Astrocyte (in vitro differentiated cells and primary cell): ENCODE measurements around the gene PCBP1. TPM values are rescaled to one million over a fixed set of nuclear protein-coding genes. Genes with fewer than 3 reads are reported as not detected.

Source experiments
- DNase-seq: peaks from one replicate; pipeline ENCODE4 v3.0.0-alpha.2; 2010; ENCODE audit warnings: low read depth
- FAIRE-seq: peaks from 2 replicates; lab custom pipeline; 2011; peaks lifted over from hg19 to GRCh38; lab: Jason Lieb, UNC
- H2AFZ ChIP-seq: 2 replicates; pipeline ENCODE4 v1.6.0; 2012; ENCODE audit warnings: low read depth, low read length, inconsistent platforms
- H3K27ac ChIP-seq: 2 replicates; pipeline ENCODE4 v1.5.1; 2011; ENCODE audit warnings: low read depth, low read length, inconsistent platforms
- H3K27me3 ChIP-seq: 2 replicates; pipeline ENCODE4 v1.6.0; 2011; ENCODE audit warnings: low read length, inconsistent platforms; ENCODE audit not compliant: insufficient read depth
- H3K36me3 ChIP-seq: 2 replicates; pipeline ENCODE4 v1.5.1; 2011; ENCODE audit warnings: low read length, inconsistent platforms; ENCODE audit not compliant: insufficient read depth
- H3K4me1 ChIP-seq: 2 replicates; pipeline ENCODE4 v1.5.1; 2011; ENCODE audit warnings: low read length, inconsistent platforms; ENCODE audit not compliant: insufficient read depth
- H3K4me2 ChIP-seq: 2 replicates; pipeline ENCODE4 v1.6.0; 2012; ENCODE audit warnings: low read length, inconsistent platforms
- H3K4me3 ChIP-seq: 2 replicates; pipeline ENCODE4 v1.5.1; 2011; ENCODE audit warnings: low read depth, mild to moderate bottlenecking, low read length, inconsistent platforms; ENCODE audit not compliant: insufficient read depth
- H3K79me2 ChIP-seq: 2 replicates; pipeline ENCODE4 v1.6.0; 2012; ENCODE audit warnings: mild to moderate bottlenecking, low read length, inconsistent platforms; ENCODE audit not compliant: insufficient read depth
- H3K9ac ChIP-seq: 2 replicates; pipeline ENCODE4 v1.6.0; 2012; ENCODE audit warnings: mild to moderate bottlenecking, low read length, inconsistent platforms
- H3K9me3 ChIP-seq: 2 replicates; pipeline ENCODE4 v1.5.1; 2012; ENCODE audit warnings: low read depth, mild to moderate bottlenecking, low read length, inconsistent platforms; ENCODE audit not compliant: insufficient read depth
- H4K20me1 ChIP-seq: 2 replicates; pipeline ENCODE4 v1.6.0; 2012; ENCODE audit warnings: low read length, inconsistent platforms; ENCODE audit not compliant: insufficient read depth
- H3K27ac Mint-ChIP-seq: one replicate; pipeline ENCODE4 v1.8.0; 2021; ENCODE audit warnings: mild to moderate bottlenecking, mixed read lengths; ENCODE audit not compliant: unreplicated experiment
- H3K27me3 Mint-ChIP-seq: one replicate; pipeline ENCODE4 v1.8.0; 2021; ENCODE audit warnings: low read depth, mixed read lengths; ENCODE audit not compliant: unreplicated experiment
- H3K36me3 Mint-ChIP-seq: one replicate; pipeline ENCODE4 v1.8.0; 2021; ENCODE audit warnings: low read depth, mixed read lengths; ENCODE audit not compliant: unreplicated experiment
- H3K4me1 Mint-ChIP-seq: one replicate; pipeline ENCODE4 v1.8.0; 2021; ENCODE audit warnings: low read depth, mixed read lengths; ENCODE audit not compliant: unreplicated experiment
- H3K4me3 Mint-ChIP-seq: one replicate; pipeline ENCODE4 v1.8.0; 2021; ENCODE audit warnings: mild to moderate bottlenecking, moderate library complexity, mixed read lengths; ENCODE audit not compliant: unreplicated experiment
- H3K9me3 Mint-ChIP-seq: one replicate; pipeline ENCODE4 v1.8.0; 2021; ENCODE audit warnings: mild to moderate bottlenecking, mixed read lengths; ENCODE audit not compliant: unreplicated experiment
- CTCF ChIP-seq: IDR thresholded peaks from 2 replicates; pipeline ENCODE4 v1.5.1; 2011; ENCODE audit warnings: low read depth, mild to moderate bottlenecking, inconsistent platforms, low read length, moderate library complexity; ENCODE audit not compliant: insufficient read depth
- EZH2 ChIP-seq: IDR thresholded peaks from 2 replicates; pipeline ENCODE4 v1.6.1; 2012; ENCODE audit warnings: mild to moderate bottlenecking, low read length, inconsistent platforms; ENCODE audit not compliant: insufficient read depth
- total RNA-seq: library from RNA; stranded (reverse); gene quantifications from 2 replicates; pipeline ENCODE4 v1.2.1, GENCODE V29; 2021

Gene PCBP1
- total RNA-seq, 1 donor from 2014 or later, result 205 TPM

GRCh38 chr2:70095720-70096670 is 8.7 kb downstream of the PCBP1 start:
- Mint-ChIP-seq H3K27ac (no peak overlapping the region), H3K9me3 (no peaks in the 10 kb centered on the region), H3K36me3 (no peaks in the 10 kb centered on the region), H3K4me1 (peaks cover 3% of the 10 kb centered on the region), H3K4me3 (no peak overlapping the region), H3K27me3 (no peaks in the 10 kb centered on the region)
- Histone ChIP-seq H3K79me2 (no peaks in the 10 kb centered on the region), H2AFZ (peak overlapping the region; percentile 34), H3K27ac (no peak overlapping the region), H3K9ac (no peak overlapping the region), H4K20me1 (no peaks in the 10 kb centered on the region), H3K27me3 (no peaks in the 10 kb centered on the region), H3K4me1 (no peaks in the 10 kb centered on the region), H3K4me2 (no peak overlapping the region), H3K9me3 (no peaks in the 10 kb centered on the region), H3K36me3 (no peaks in the 10 kb centered on the region), H3K4me3 (no peak overlapping the region)
- DNase-seq, result no peak
- no peak for TF ChIP-seq EZH2
- TF ChIP-seq CTCF, result no peak
- no peak for FAIRE-seq

- Mint-ChIP-seq H3K27ac (no peak overlapping the region), H3K27me3 (no peaks in the 10 kb centered on the region), H3K9me3 (no peaks in the 10 kb centered on the region), H3K36me3 (no peaks in the 10 kb centered on the region), H3K4me1 (peaks cover 3% of the 10 kb centered on the region), H3K4me3 (no peak overlapping the region)
- Histone ChIP-seq H3K27ac (no peak overlapping the region), H3K9ac (no peak overlapping the region), H3K79me2 (no peaks in the 10 kb centered on the region), H3K36me3 (no peaks in the 10 kb centered on the region), H3K4me1 (no peaks in the 10 kb centered on the region), H2AFZ (no peak overlapping the region), H3K4me3 (no peak overlapping the region), H3K9me3 (no peaks in the 10 kb centered on the region), H4K20me1 (no peaks in the 10 kb centered on the region), H3K27me3 (no peaks in the 10 kb centered on the region), H3K4me2 (no peak overlapping the region)
- DNase-seq, result no peak
- no peak for TF ChIP-seq CTCF
- TF ChIP-seq EZH2, result no peak
- FAIRE-seq, result no peak
Observed at GRCh38 chr2:70098032-70098431, 10.8 kb downstream of the PCBP1 start.

- DNase-seq, result no peak
- Histone ChIP-seq H3K4me1 (no peaks in the 10 kb centered on the region), H2AFZ (no peak overlapping the region), H3K79me2 (no peaks in the 10 kb centered on the region), H3K4me3 (no peak overlapping the region), H3K36me3 (no peaks in the 10 kb centered on the region), H3K9ac (no peak overlapping the region), H4K20me1 (no peaks in the 10 kb centered on the region), H3K27me3 (no peaks in the 10 kb centered on the region), H3K9me3 (no peaks in the 10 kb centered on the region), H3K27ac (no peak overlapping the region), H3K4me2 (no peak overlapping the region)
- H3K4me1 Mint-ChIP-seq, result peaks cover 2% of the 10 kb centered on the region
- H3K27ac Mint-ChIP-seq, result no peak overlapping the region
- no peak overlapping the region for H3K4me3 Mint-ChIP-seq
- no peaks in the 10 kb centered on the region for H3K27me3 Mint-ChIP-seq
- FAIRE-seq, result no peak
- H3K9me3 Mint-ChIP-seq, result no peaks in the 10 kb centered on the region
- H3K36me3 Mint-ChIP-seq, result no peaks in the 10 kb centered on the region
- TF ChIP-seq CTCF (no peak), EZH2 (no peak)
Observed at GRCh38 chr2:70099270-70099669, 12.0 kb downstream of the PCBP1 start.
